ENCODE measurements around the gene OR5C1. TPM values are rescaled to one million over a fixed set of nuclear protein-coding genes. Genes with fewer than 3 reads are reported as not detected.

Gene OR5C1
- total and polyA plus RNA-seq, 9 of the 15 experiments (the other 6 are each of a cell fraction or from before 2014, with no cell fraction given) = not detected

- H4K20me1 ChIP-seq (replicated peaks; ENCODE audit: control insufficient read depth, insufficient read depth, low read length) = no peaks in the 10 kb centered on the region
- no TSS peak for BruUV-seq (replicated peaks)
- ATAC-seq = no peak
- no peaks in the 10 kb centered on the region for H3K27me3 ChIP-seq (ENCODE audit: control insufficient read depth in 2 of 2, insufficient read depth in 2 of 2, low read length in 2 of 2)
- H3K4me2 ChIP-seq (ENCODE audit: insufficient read depth, low read length) = no peak overlapping the region
- H3K4me1 ChIP-seq (replicated peaks in 1 of 2; ENCODE audit: control insufficient read depth in 2 of 2, insufficient read depth in 2 of 2, low read length in 2 of 2) = peaks cover 0 to under 1% of the 10 kb centered on the region in 2 experiments; a peak in 2 of 5 replicates
- TF ChIP-seq NR0B1 (IDR thresholded peaks at IDR 0.05; ENCODE audit: partially characterized antibody) (no peak), ZNF609 (CRISPR knock-in tag; IDR thresholded peaks at IDR 0.05; ENCODE audit: borderline replicate concordance) (no peak), SLC30A9 (CRISPR knock-in tag; IDR thresholded peaks at IDR 0.05) (no peak), ZSCAN29 (IDR thresholded peaks at IDR 0.05) (no peak)
- H3K27ac ChIP-seq (ENCODE audit: extremely low read depth, low read depth, low read length) = no peak overlapping the region
- H3K4me3 ChIP-seq = no peak overlapping the region
- in situ Hi-C loops (cut with MboI) = loop anchor here (10.0 kb wide), 1 partner anchor 692 kb away; no protein-coding TSS in a partner anchor
- intact Hi-C loops (cut with micrococcal nuclease) = no loop called here
- ChIA-PET CTCF (ENCODE audit: low intra/inter-chr PET ratio) (no interaction called here), POLR2A (interaction anchor here (0.7 to 0.9 kb wide), 2 partner anchors 176 to 439 kb away, joined by 3 read pairs; no protein-coding TSS in a partner anchor)
- H3K79me2 ChIP-seq (ENCODE audit: control insufficient read depth, insufficient read depth, low read length) = peaks cover 4% of the 10 kb centered on the region; the same call in 1 of the 3 replicates
- DNase-seq (ENCODE audit: extremely low read depth in 1 of 4, low spot score in 3 of 4) = no peak
- FAIRE-seq = no peak
- 78% methylated on average over 17 of the region's 17 CpGs for WGBS (ENCODE audit: insufficient coverage, low coverage, missing lambda C conversion rate)
- no peak overlapping the region for H3K9ac ChIP-seq (ENCODE audit: insufficient read depth in 1 of 2, low read depth in 2 of 2, low read length in 2 of 2)
- H3K36me3 ChIP-seq (ENCODE audit: control insufficient read depth, insufficient read depth, low read length) = peaks cover 34% of the 10 kb centered on the region; the same call in 2 of the 3 replicates
- no peaks in the 10 kb centered on the region for H3K9me1 ChIP-seq (ENCODE audit: control insufficient read depth, insufficient read depth, low read length)
- no peaks in the 10 kb centered on the region for H3K9me3 ChIP-seq (replicated peaks; ENCODE audit: control insufficient read depth, insufficient read depth, low read depth, low read length)
- H2AFZ ChIP-seq (ENCODE audit: low read depth, low read length) = no peak overlapping the region
Observed at GRCh38 chr9:122816163-122816867, 27.6 kb downstream of the OR5C1 start.

Measured in K562 (cell line).